ENCODE results near the gene RBM33.

DNA sequence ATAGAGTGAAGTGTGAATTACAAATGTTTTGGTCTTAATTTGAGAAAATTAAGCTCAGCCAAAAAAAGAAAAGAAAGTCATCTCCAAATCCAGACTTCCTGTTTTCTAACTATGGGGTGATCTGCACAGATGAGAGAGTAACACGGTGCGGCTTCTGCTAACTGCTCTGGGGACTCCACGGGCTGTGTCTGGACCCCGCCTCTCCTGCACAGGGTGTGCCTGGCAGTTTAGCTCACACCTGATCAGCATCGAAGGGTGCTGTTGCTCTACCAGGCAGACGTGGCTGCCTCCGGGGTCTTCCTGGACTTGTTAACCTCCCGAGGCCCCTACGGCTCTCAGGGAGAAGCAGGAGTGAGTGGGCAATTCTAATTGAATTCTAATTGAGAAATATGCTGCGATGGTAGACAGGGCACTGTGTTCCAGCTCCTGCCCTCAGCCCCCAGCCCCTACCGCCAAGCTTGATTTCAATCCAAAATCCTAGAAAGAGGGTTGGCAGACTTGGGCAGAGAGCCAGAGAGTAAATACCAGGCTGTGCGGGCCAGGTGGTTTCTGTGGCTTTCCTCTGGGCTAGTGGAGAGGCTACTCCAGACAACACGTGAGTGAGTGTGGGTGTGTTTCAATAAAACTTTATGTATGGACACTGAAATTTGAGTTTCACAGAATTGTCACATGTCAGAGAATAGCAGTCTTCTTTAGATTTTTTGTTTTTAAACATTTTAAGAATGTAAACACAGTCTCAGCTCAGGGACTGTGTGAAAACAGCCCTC lies 154.4 kb downstream of the RBM33 start:
- no peak for TF ChIP-seq EZH2 (IDR thresholded peaks at IDR 0.05; ENCODE audit: borderline replicate concordance, low read depth, low read length, severe bottlenecking)
- TF ChIP-seq, protein P1, sequence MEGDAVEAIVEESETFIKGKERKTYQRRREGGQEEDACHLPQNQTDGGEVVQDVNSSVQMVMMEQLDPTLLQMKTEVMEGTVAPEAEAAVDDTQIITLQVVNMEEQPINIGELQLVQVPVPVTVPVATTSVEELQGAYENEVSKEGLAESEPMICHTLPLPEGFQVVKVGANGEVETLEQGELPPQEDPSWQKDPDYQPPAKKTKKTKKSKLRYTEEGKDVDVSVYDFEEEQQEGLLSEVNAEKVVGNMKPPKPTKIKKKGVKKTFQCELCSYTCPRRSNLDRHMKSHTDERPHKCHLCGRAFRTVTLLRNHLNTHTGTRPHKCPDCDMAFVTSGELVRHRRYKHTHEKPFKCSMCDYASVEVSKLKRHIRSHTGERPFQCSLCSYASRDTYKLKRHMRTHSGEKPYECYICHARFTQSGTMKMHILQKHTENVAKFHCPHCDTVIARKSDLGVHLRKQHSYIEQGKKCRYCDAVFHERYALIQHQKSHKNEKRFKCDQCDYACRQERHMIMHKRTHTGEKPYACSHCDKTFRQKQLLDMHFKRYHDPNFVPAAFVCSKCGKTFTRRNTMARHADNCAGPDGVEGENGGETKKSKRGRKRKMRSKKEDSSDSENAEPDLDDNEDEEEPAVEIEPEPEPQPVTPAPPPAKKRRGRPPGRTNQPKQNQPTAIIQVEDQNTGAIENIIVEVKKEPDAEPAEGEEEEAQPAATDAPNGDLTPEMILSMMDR (IDR thresholded peaks at IDR 0.05; ENCODE audit: borderline replicate concordance, extremely low read depth, low read length, poor library complexity, severe bottlenecking), result no peak
